Activated gamma-delta T cell (primary cell): ENCODE measurements around the gene OR8A1.
"Not testable (repeated sequence)": the region's sequence is repeated elsewhere in the genome, so short reads cannot be mapped to it uniquely, and the experiment has no call there.

ENCODE experiments used
- DNase-seq: peaks from one replicate; lab custom pipeline; 2025; lab: John Stamatoyannopoulos, UW

The OR8A1 gene

DNA sequence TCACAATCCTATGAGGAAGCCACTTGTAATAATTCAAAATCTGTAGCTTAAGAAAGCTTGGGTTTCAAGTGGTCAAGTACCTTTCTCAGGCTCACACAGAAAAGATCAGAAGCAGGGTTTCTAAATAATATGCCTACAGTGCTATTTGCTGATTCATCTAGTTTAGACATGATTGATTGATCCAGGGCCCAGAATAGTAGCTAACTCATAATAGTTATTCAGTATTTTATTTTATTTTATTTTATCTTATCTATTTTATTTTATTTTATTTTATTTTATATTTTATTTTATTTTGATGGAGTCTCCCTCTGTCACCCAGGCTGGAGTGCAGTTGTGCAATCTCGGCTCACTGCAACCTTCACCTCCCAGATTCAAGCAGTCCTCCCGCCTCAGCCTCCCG lies 25.5 kb downstream of the OR8A1 start:
- DNase-seq = no peak

GRCh38 chr11:124597626-124598025 lies 27.8 kb downstream of the OR8A1 start:
- no peak for DNase-seq

GRCh38 chr11:124600621-124601320 lies 31.0 kb downstream of the OR8A1 start:
- DNase-seq = no peak

- DNase-seq = no peak
Observed at GRCh38 chr11:124602193-124602592, 32.4 kb downstream of the OR8A1 start.

GRCh38 chr11:124602723-124603122 lies 32.9 kb downstream of the OR8A1 start:
- not testable (repeated sequence) for DNase-seq

DNA sequence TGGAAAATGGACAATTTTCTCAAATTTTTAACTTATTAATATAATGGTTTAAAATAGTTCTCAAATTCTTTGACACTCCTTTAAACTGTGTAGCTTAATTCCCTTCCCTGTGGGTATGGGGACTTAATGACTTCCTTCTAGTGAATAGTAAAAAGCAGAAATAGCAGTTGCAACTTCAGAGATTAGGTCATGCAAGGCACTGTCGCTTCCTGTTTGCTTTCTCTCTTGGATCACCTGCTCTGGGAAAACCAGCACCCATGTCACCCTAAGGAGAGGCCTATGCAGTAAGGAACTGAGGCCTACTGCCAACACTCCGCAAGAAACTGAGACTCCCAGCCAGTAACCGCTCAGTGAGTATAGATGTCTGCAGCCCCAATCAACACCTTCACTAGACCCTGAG lies 35.9 kb downstream of the OR8A1 start:
- no peak for DNase-seq

DNA sequence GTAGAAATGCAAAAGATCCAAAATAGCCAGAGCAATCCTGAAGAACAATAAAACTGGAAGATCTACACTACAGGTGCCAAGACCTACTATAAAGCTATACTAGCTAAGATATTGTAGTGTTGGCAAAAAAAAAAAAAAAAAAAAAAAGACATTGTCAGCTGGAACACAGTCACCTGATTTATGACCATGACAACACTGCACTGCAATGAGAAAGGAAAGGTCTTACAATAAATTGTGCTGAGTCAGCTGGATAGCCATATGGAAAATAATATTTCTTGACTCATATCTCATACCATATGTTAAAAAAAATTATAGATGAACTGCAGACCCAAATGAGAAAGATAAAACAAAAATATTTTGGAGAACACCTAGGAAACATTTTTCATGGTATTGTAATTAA lies 38.4 kb downstream of the OR8A1 start:
- DNase-seq = no peak

GRCh38 chr11:124610295-124610694 lies 40.5 kb downstream of the OR8A1 start:
- DNase-seq = no peak

- DNase-seq = no peak
Observed at GRCh38 chr11:124611064-124611463, 41.3 kb downstream of the OR8A1 start, which contains the start of gene PANX3. Gene PANX3, plus strand, starts transcription at chr11:124611428. Its CDS starts 129 bp downstream, at chr11:124611557.

- DNase-seq = no peak
Observed at GRCh38 chr11:124612045-124612444, 42.2 kb downstream of the OR8A1 start.

DNA sequence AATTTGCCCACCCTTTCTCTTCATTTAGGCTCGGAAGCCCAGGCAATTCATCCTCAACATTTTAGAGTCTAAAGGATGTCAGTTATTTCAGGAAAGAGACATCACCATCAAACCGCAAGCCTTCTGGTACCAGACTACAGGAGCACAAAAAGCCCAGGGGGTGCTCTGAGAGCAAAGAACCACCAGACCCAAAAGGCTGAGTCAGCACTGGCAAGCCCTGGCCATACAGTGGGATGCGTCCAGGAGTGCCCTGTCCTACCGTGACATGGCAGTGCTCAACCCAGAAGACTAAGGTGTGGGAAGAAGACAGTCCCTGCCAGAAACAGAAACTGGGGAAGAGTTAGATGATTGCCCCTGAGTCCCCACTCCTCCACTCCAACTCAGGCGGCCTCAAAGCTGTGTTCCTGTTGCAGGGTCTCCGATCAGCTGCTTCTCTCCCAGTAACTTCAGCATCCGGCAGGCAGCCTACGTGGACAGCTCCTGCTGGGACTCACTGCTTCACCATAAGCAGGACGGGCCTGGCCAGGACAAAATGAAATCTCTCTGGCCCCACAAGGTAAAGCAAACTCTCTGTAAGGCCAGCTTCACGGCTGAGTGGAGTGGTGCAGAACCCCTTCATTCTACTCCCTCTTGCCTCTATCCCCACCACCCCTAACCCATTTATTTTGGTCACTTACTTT lies 42.9 kb downstream of the OR8A1 start:
- DNase-seq = no peak

DNA sequence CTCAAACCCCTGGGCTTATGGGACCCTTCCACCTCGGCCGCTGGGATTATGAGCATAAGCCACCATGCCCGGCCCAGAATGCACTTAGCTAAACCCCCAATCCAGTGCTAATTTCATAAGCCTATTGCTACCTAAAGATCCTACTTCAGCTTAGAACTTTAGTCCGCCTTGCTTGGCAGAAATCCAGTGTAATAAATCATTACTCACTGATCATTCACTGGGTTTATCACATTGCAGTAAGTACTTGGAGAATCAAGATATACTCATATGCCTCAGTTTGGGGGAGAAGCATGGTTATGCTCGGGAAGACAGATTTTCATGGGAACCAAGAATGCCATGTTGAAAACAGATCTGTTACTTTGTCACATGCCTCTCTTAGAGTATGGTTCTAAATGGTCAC lies 49.1 kb downstream of the OR8A1 start:
- no peak for DNase-seq
